Measurements from ENCODE around the gene RFC2. TPM values are rescaled to one million over a fixed set of nuclear protein-coding genes. Genes with fewer than 3 reads are reported as not detected.
"Not testable (repeated sequence)": the region's sequence is repeated elsewhere in the genome, so short reads cannot be mapped to it uniquely, and the experiment has no call there.

Gene RFC2
- total and polyA plus RNA-seq, 4 experiments from 2014 or later: 15.7 to 32.3 (median 19.2) TPM

- peaks cover 16% of the 10 kb centered on the region for H3K4me1 ChIP-seq (ENCODE audit: insufficient read depth, low read length)
- intact Hi-C loops (cut with micrococcal nuclease): loop anchor here (2.0 to 10.0 kb wide), 2 partner anchors 47 to 357 kb away; partner anchors contain the start of gene RFC2
Measured at GRCh38 chr7:74207586-74207985, 46.6 kb downstream of the RFC2 start.

DNA sequence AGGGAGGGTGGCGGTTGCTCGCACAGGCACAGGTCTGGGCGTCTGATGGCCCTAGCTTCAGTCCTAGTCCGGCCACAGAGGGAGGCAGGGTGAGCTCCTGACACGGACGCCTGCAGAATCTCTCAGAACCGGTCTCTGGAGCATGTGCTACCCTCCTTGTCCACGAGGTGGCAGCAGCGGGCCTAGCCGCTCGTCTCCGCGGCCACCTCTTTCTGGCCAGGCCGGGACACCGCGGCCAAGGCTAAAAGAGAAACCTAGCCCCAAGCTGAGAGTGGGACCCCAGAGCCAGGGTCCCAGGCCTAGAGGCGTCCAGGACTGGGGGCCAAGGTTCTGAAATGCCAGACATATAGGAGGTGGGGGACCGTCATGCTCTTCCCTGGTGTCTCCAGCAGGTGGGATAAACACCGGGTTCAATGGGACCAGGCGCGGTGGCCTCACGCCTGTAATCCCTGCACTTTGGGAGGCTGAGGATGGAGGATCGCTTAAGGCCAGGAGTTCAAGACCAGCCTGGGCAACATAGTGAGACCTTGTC, 47.5 kb downstream of the RFC2 start:
- peak overlapping the region in 1 of 7 donors; percentile 73 for H3K27ac Mint-ChIP-seq
- Histone ChIP-seq H3K27me3 (ENCODE audit: insufficient read depth, low read length) (no peaks in the 10 kb centered on the region), H3K4me3 (ENCODE audit: low read length in 2 of 2) (no peak overlapping the region), H3K27ac (ENCODE audit: low read depth, low read length) (no peak overlapping the region), H3K36me3 (ENCODE audit: insufficient read depth, low read length) (no peaks in the 10 kb centered on the region), H3K4me1 (ENCODE audit: insufficient read depth, low read length) (peaks cover 16% of the 10 kb centered on the region), H3K9me3 (ENCODE audit: control insufficient read depth in 1 of 2, low read length in 2 of 2) (no peaks in the 10 kb centered on the region)
- H3K9me3 Mint-ChIP-seq: peaks cover 0 to 2% (median 0%) of the 10 kb centered on the region in 8 donors
- ChIA-PET CTCF (ENCODE audit: partially characterized antibody) (interaction anchor here (0.5 to 7.1 kb wide), 45 partner anchors 8 to 280 kb away, joined by 3 to 174 read pairs (median 4); partner anchors contain the start of genes EIF4H and RFC2), POLR2A (ENCODE audit: partially characterized antibody) (interaction anchor here (0.6 to 2.5 kb wide), 3 partner anchors 11 to 195 kb away, joined by 3 to 11 read pairs (median 8); partner anchors contain the start of gene EIF4H)
- H3K4me1 Mint-ChIP-seq: peaks cover 7 to 25% (median 13%) of the 10 kb centered on the region in 4 donors
- peak overlapping the region in 6 of 8 donors; percentile 21 to 65 (median 54) for H3K4me3 Mint-ChIP-seq
- DNase-seq: peak; percentile 58 to 77 (median 68)
- intact Hi-C loops (cut with micrococcal nuclease): loop anchor here (1.0 to 10.0 kb wide), 3 partner anchors 48 to 358 kb away; partner anchors contain the start of gene RFC2
- H3K36me3 Mint-ChIP-seq: no peaks in the 10 kb centered on the region
- no peaks in the 10 kb centered on the region for H3K27me3 Mint-ChIP-seq

More at GRCh38 chr7:74207586-74207985, 46.6 kb downstream of the RFC2 start:
- H3K9me3 Mint-ChIP-seq: peaks cover 0 to 2% (median 0%) of the 10 kb centered on the region in 8 donors
- no peak for DNase-seq
- Histone ChIP-seq H3K9me3 (ENCODE audit: control insufficient read depth in 1 of 2, low read length in 2 of 2) (no peaks in the 10 kb centered on the region), H3K4me3 (ENCODE audit: low read length in 2 of 2) (no peak overlapping the region), H3K36me3 (ENCODE audit: insufficient read depth, low read length) (no peaks in the 10 kb centered on the region), H3K27me3 (ENCODE audit: insufficient read depth, low read length) (no peaks in the 10 kb centered on the region), H3K27ac (ENCODE audit: low read depth, low read length) (no peak overlapping the region)
- H3K27me3 Mint-ChIP-seq: no peaks in the 10 kb centered on the region
- H3K36me3 Mint-ChIP-seq: no peaks in the 10 kb centered on the region
- H3K27ac Mint-ChIP-seq: no peak overlapping the region
- H3K4me3 Mint-ChIP-seq: peak overlapping the region in 3 of 8 donors; percentile 9 to 48 (median 30)
- ChIA-PET POLR2A (ENCODE audit: partially characterized antibody) (interaction anchor here (1.8 kb wide), 1 partner anchor 34 kb away, joined by 8 read pairs; the partner anchor contains the start of gene EIF4H), CTCF (ENCODE audit: partially characterized antibody) (interaction anchor here (0.6 to 7.1 kb wide), 20 partner anchors 9 to 213 kb away, joined by 3 to 174 read pairs (median 6); partner anchors contain the start of gene RFC2)
- peaks cover 7 to 23% (median 12%) of the 10 kb centered on the region in 4 donors for H3K4me1 Mint-ChIP-seq

- not testable (repeated sequence) for H3K9me3 ChIP-seq (ENCODE audit: control insufficient read depth in 1 of 2, low read length in 2 of 2); H3K27me3 ChIP-seq (ENCODE audit: insufficient read depth, low read length); H3K27me3 Mint-ChIP-seq; H3K4me3 ChIP-seq (ENCODE audit: low read length in 2 of 2); H3K9me3 Mint-ChIP-seq; H3K27ac ChIP-seq (ENCODE audit: low read depth, low read length); H3K4me3 Mint-ChIP-seq; H3K36me3 Mint-ChIP-seq; DNase-seq; H3K36me3 ChIP-seq (ENCODE audit: insufficient read depth, low read length)
- intact Hi-C loops (cut with micrococcal nuclease): loop anchor here (1.0 to 10.0 kb wide), 3 partner anchors 49 to 359 kb away; partner anchors contain the start of gene RFC2
- peaks cover 16% of the 10 kb centered on the region for H3K4me1 ChIP-seq (ENCODE audit: insufficient read depth, low read length)
- Mint-ChIP-seq H3K4me1 (peaks cover 7 to 25% (median 13%) of the 10 kb centered on the region in 4 donors), H3K27ac (peak overlapping the region in 2 of 7 donors; percentile 46 to 73)
- ChIA-PET POLR2A (ENCODE audit: partially characterized antibody) (interaction anchor here (0.6 to 2.5 kb wide), 3 partner anchors 11 to 195 kb away, joined by 3 to 11 read pairs (median 8); partner anchors contain the start of gene EIF4H), CTCF (ENCODE audit: partially characterized antibody) (interaction anchor here (0.5 to 7.1 kb wide), 42 partner anchors 7 to 281 kb away, joined by 3 to 174 read pairs (median 4); partner anchors contain the start of genes EIF4H and RFC2)
Measured at GRCh38 chr7:74206052-74206451, 48.1 kb downstream of the RFC2 start.

- Histone ChIP-seq H3K9me3 (ENCODE audit: control insufficient read depth in 1 of 2, low read length in 2 of 2) (no peaks in the 10 kb centered on the region), H3K4me1 (ENCODE audit: insufficient read depth, low read length) (peaks cover 7% of the 10 kb centered on the region), H3K4me3 (ENCODE audit: low read length in 2 of 2) (no peak overlapping the region), H3K27ac (ENCODE audit: low read depth, low read length) (no peak overlapping the region), H3K27me3 (ENCODE audit: insufficient read depth, low read length) (no peaks in the 10 kb centered on the region), H3K36me3 (ENCODE audit: insufficient read depth, low read length) (no peaks in the 10 kb centered on the region)
- no peaks in the 10 kb centered on the region for H3K27me3 Mint-ChIP-seq
- no peak overlapping the region for H3K4me3 Mint-ChIP-seq
- DNase-seq: no peak
- peaks cover 2 to 17% (median 8%) of the 10 kb centered on the region in 4 donors for H3K4me1 Mint-ChIP-seq
- intact Hi-C loops (cut with micrococcal nuclease): loop anchor here (1.0 to 10.0 kb wide), 2 partner anchors 137 to 361 kb away; no protein-coding TSS in a partner anchor
- CTCF ChIA-PET (ENCODE audit: partially characterized antibody): interaction anchor here (1.1 to 7.1 kb wide), 2 partner anchors 136 to 199 kb away, joined by 4 to 174 read pairs; no protein-coding TSS in a partner anchor
- POLR2A ChIA-PET (ENCODE audit: partially characterized antibody): interaction anchor here (0.6 kb wide), 1 partner anchor 148 kb away, joined by 4 read pairs; no protein-coding TSS in a partner anchor
- peaks cover 0 to 2% (median 0%) of the 10 kb centered on the region in 8 donors for H3K9me3 Mint-ChIP-seq
- H3K27ac Mint-ChIP-seq: no peak overlapping the region
- no peaks in the 10 kb centered on the region for H3K36me3 Mint-ChIP-seq
Measured at GRCh38 chr7:74203956-74204618, 50.1 kb downstream of the RFC2 start.

GRCh38 chr7:74202841-74203556, 51.2 kb downstream of the RFC2 start:
- Histone ChIP-seq H3K4me1 (ENCODE audit: insufficient read depth, low read length) (peaks cover 7% of the 10 kb centered on the region), H3K36me3 (ENCODE audit: insufficient read depth, low read length) (no peaks in the 10 kb centered on the region), H3K9me3 (ENCODE audit: control insufficient read depth in 1 of 2, low read length in 2 of 2) (no peaks in the 10 kb centered on the region), H3K4me3 (ENCODE audit: low read length in 2 of 2) (no peak overlapping the region), H3K27me3 (ENCODE audit: insufficient read depth, low read length) (no peaks in the 10 kb centered on the region), H3K27ac (ENCODE audit: low read depth, low read length) (no peak overlapping the region)
- CTCF ChIA-PET (ENCODE audit: partially characterized antibody): interaction anchor here (1.0 to 7.1 kb wide), 3 partner anchors 9 to 200 kb away, joined by 3 to 174 read pairs (median 4); no protein-coding TSS in a partner anchor
- Mint-ChIP-seq H3K27me3 (no peaks in the 10 kb centered on the region), H3K27ac (peak overlapping the region in 1 of 7 donors; percentile 16), H3K9me3 (peaks cover 0 to 2% (median 0%) of the 10 kb centered on the region in 8 donors), H3K4me3 (no peak overlapping the region), H3K4me1 (peaks cover 2 to 11% (median 8%) of the 10 kb centered on the region in 4 donors), H3K36me3 (peaks cover 0 to 1% of the 10 kb centered on the region in 2 donors)
- intact Hi-C loops (cut with micrococcal nuclease): loop anchor here (1.0 to 10.0 kb wide), 2 partner anchors 136 to 362 kb away; no protein-coding TSS in a partner anchor
- no peak for DNase-seq
- POLR2A ChIA-PET (ENCODE audit: partially characterized antibody): no interaction called here

GRCh38 chr7:74199551-74200355, 54.4 kb downstream of the RFC2 start:
- H3K9me3 ChIP-seq (ENCODE audit: control insufficient read depth in 1 of 2, low read length in 2 of 2): no peaks in the 10 kb centered on the region
- no peak overlapping the region for H3K4me3 ChIP-seq (ENCODE audit: low read length in 2 of 2)
- intact Hi-C loops (cut with micrococcal nuclease): loop anchor here (10.0 kb wide), 1 partner anchor 365 kb away; no protein-coding TSS in a partner anchor
- ChIA-PET POLR2A (ENCODE audit: partially characterized antibody) (interaction anchor here (2.1 kb wide), 1 partner anchor 25 kb away, joined by 4 read pairs; no protein-coding TSS in a partner anchor), CTCF (ENCODE audit: partially characterized antibody) (interaction anchor here (1.5 to 1.8 kb wide), 3 partner anchors 17 to 201 kb away, joined by 3 to 7 read pairs (median 5); no protein-coding TSS in a partner anchor)
- Mint-ChIP-seq H3K36me3 (peaks cover 13 to 24% of the 10 kb centered on the region in 2 donors), H3K4me1 (peaks cover 0 to 4% (median 4%) of the 10 kb centered on the region in 4 donors), H3K4me3 (no peak overlapping the region), H3K27me3 (no peaks in the 10 kb centered on the region), H3K9me3 (no peaks in the 10 kb centered on the region), H3K27ac (peak overlapping the region in 2 of 7 donors; percentile 36 to 43)
- H3K4me1 ChIP-seq (ENCODE audit: insufficient read depth, low read length): no peaks in the 10 kb centered on the region
- peaks cover 12% of the 10 kb centered on the region for H3K36me3 ChIP-seq (ENCODE audit: insufficient read depth, low read length)
- H3K27me3 ChIP-seq (ENCODE audit: insufficient read depth, low read length): no peaks in the 10 kb centered on the region
- no peak for DNase-seq
- H3K27ac ChIP-seq (ENCODE audit: low read depth, low read length): no peak overlapping the region

Measured in CD4-positive, alpha-beta memory T cell (primary cell).